GM12864 (cell line): Measurements from ENCODE around the gene SLCO6A1.
"Not testable (repeated sequence)": the region's sequence is repeated elsewhere in the genome, so short reads cannot be mapped to it uniquely, and the experiment has no call there.

Experiments
- DNase-seq: peaks from one replicate; pipeline ENCODE4 v3.0.0-alpha.2; 2011; ENCODE audit warnings: low read depth
- H3K4me3 ChIP-seq: 2 replicates; pipeline ENCODE4 v1.5.1; 2011; ENCODE audit warnings: mild to moderate bottlenecking, low read depth, low read length, control low read depth
- TF ChIP-seq, protein P1 (sequence below): IDR thresholded peaks from 2 replicates; pipeline ENCODE4 v1.5.1; 2011; ENCODE audit warnings: low read depth, mild to moderate bottlenecking, moderate library complexity, low read length, control low read depth, inconsistent platforms; ENCODE audit errors: missing control alignments

The SLCO6A1 gene

DNA sequence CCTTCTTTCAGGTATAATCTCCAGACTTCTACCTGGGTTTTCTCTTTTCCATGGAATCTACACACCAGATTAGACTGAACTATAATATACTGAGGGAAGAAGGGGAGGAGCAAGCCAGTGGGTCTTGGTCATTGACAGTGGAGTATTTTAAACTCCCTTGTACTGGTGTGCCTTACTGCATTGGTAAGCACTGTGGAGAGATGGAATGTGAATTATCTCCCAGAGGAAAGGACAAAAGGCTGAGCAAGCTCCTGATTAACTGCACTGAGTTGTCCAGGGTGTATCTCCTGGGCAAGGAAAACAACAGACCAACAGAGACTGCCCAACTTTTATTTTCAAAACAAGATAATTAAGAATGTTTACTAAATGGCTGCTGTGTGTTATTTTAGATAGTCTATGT, 29.8 kb upstream of the SLCO6A1 start:
- DNase-seq: no peak
- TF ChIP-seq, protein P1, sequence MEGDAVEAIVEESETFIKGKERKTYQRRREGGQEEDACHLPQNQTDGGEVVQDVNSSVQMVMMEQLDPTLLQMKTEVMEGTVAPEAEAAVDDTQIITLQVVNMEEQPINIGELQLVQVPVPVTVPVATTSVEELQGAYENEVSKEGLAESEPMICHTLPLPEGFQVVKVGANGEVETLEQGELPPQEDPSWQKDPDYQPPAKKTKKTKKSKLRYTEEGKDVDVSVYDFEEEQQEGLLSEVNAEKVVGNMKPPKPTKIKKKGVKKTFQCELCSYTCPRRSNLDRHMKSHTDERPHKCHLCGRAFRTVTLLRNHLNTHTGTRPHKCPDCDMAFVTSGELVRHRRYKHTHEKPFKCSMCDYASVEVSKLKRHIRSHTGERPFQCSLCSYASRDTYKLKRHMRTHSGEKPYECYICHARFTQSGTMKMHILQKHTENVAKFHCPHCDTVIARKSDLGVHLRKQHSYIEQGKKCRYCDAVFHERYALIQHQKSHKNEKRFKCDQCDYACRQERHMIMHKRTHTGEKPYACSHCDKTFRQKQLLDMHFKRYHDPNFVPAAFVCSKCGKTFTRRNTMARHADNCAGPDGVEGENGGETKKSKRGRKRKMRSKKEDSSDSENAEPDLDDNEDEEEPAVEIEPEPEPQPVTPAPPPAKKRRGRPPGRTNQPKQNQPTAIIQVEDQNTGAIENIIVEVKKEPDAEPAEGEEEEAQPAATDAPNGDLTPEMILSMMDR: no peak
- H3K4me3 ChIP-seq: no peak overlapping the region

DNA sequence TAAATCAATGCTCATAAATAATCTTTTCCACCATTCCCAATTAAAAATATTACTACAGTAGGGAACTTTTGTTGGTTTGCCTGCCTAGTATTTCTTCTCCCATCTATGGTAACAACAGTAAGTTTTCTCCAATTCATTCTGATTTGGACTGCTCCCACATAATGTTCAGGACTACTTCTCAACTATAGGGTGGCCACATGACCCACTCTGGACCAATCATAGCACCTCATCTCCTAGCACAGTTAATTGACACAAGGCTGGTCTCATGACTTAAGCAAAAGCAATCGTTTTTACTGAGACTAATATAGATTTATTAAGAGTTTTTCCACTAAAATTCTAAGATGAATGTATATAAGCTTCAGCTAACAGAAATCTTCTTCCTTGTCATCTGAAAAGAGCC, 28.7 kb upstream of the SLCO6A1 start:
- TF ChIP-seq, protein P1: no peak
- no peak overlapping the region for H3K4me3 ChIP-seq
- DNase-seq: no peak

DNA sequence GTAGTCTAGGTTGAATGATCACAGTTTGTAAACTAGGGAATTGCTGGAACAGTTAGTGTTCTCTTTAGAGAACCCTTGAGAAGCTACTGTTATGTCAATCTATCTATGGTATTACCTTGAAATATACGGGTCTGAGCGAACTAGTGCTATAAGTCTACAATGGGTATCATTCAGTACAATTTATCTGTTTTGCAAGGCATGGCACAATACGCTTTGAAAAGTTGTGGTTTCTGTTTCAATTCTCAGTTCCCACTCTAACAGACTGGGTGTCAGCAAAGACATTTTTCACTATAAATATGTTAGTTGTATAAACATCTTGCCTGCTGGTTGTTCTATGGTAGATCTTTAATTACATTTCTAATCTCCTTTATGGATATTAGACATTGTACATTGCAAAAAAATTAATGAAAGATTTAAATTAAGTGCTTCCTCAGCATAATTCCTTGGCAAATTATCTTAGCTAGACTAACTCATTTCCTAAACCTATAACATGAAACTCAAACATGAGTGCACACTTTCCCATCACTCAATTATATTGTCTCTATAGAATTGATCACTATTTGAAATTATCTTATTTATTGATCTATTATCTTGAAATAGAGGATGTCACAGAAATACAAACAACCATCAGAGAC, 24.9 kb upstream of the SLCO6A1 start:
- peak; percentile 26 for DNase-seq
- H3K4me3 ChIP-seq: no peak overlapping the region
- TF ChIP-seq, protein P1: no peak

DNA sequence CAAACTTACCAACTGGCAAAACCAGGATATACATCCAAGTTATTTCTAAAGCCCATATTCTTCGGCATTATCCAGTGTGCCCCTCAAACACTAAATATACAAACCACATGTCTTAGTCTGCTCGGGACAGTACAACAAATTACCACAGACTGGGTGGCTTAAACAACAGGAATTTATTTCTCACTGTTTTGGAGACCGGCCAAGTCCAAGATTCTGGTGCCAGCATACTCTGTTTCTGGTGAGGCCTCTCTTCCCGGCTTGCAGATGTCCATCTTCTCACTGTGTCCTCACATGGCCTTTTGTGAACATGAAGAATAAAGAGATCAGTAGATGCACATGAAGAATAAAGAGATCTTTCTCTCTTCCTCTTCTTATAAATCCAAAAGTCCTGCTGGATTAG, 12.9 kb upstream of the SLCO6A1 start:
- DNase-seq: no peak
- TF ChIP-seq, protein P1: no peak

DNA sequence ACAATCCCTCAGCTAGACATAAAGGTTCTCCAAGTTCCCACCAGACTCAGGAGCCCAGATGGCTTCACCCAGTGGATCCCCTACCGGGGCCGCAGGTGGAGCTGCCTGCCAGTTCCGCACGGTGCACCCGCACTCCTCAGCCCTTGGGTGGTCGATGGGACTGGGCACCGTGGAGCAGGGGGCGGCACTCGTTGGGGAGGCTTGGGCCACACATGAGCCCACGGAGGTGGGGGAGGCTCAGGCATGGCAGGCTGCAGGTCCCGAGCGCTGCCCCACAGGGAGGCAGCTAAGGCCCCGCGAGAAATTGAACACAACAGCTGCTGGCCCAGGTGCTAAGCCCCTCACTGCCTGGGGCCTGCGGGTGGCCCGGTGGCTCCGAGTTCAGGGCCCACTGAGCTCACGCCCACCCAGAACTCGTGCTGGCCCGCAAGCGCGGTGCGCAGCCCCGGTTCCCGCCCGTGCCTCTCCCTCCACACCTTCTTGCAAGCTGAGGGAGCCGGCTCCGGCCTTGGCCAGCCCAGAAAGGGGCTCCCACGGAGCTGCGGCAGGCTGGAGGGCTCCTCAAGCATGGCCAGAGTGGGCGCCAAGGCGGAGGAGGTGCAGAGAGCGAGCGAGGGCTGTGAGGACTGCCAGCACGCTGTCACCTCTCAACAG, 7.4 kb downstream of the SLCO6A1 start:
- H3K4me3 ChIP-seq, DNase-seq: not testable (repeated sequence)

More for the DNA sequence above, 12.9 kb upstream of the SLCO6A1 start:
- H3K4me3 ChIP-seq: no peak overlapping the region

DNA sequence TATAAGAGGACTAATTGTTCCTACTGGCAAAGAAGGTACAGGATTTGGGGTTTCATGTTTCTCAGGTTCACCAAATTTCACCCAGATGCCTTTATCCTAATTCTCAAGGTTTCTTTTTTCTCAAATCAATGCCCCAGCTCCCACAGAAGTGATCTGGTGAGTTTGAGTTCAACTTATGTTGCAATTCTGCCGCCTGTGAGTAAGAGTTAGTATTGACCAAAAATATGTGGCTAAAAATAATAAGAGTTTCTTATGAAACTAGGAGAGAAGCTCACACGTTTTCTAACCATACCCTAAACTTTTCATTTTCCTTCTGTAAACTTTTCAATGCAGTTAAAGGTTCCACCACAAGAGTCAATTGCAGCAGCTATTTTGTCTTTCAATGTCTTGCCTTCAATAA, 15.1 kb downstream of the SLCO6A1 start:
- DNase-seq: no peak
- H3K4me3 ChIP-seq: no peak overlapping the region
- TF ChIP-seq, protein P1: no peak

DNA sequence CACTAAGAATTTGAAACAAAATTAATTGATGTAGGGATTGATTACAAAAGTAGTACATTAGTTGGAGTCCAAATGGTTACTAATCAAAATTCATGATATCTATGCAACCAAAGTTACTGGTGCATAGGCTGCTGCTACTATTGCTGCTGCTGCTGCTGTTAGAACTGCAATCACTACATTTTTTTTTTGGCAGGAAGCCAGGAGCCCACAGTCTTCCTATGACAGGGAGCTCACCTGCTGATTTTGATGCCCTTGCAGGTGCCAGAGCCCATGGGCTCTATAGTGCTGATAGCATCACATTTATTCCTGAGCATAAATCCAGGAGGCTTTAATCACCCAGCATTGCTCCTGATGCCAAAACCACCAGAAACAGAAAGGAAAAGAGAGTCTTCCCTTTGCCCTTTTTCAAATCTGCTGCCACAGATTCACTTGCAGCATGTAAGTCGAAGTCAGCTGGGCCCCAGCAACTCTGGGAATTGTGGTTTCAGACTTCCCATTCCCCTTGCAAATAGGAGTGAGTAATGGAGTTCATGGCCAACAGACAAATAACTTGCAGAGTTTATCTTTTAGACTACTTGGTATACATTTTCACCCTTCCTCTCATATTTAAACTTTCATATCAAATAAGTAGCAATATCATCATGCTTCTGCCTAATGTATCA, 17.6 kb downstream of the SLCO6A1 start:
- DNase-seq: no peak
- TF ChIP-seq, protein P1: no peak
- H3K4me3 ChIP-seq: no peak overlapping the region
